ENCODE results near the gene AP3D1. TPM values are rescaled to one million over a fixed set of nuclear protein-coding genes. Genes with fewer than 3 reads are reported as not detected.

The AP3D1 gene
- total and polyA plus RNA-seq, 7 experiments from 2014 or later: 12.3 to 106 (median 78.3) TPM

GRCh38 chr19:2114218-2114617 lies 37.1 kb downstream of the AP3D1 start:
- Mint-ChIP-seq H3K27me3 (no peaks in the 10 kb centered on the region), H3K36me3 (peaks cover 9 to 34% (median 10%) of the 10 kb centered on the region in 5 donors), H3K4me1 (peaks cover 0 to 10% (median 0%) of the 10 kb centered on the region in 7 donors), H3K9me3 (no peaks in the 10 kb centered on the region), H3K27ac (peak overlapping the region in 3 of 9 donors; percentile 35 to 68 (median 36)), H3K4me3 (no peak overlapping the region)
- Histone ChIP-seq H3K27me3 (ENCODE audit: control insufficient read depth in 2 of 2, insufficient read depth in 2 of 2, low read length in 2 of 2) (no peaks in the 10 kb centered on the region), H3K4me3 (ENCODE audit: low read length) (no peak overlapping the region), H3K36me3 (ENCODE audit: control insufficient read depth in 2 of 3, insufficient read depth in 3 of 3, low read length in 3 of 3) (peaks cover 0 to 98% (median 14%) of the 10 kb centered on the region in 3 experiments), H3K4me1 (ENCODE audit: control insufficient read depth in 2 of 2, insufficient read depth in 2 of 2, low read length in 2 of 2) (peaks cover 0 to 12% of the 10 kb centered on the region in 2 donors), H3K27ac (ENCODE audit: low read depth, low read length) (no peak overlapping the region), H3K9me3 (ENCODE audit: control insufficient read depth in 2 of 3, low read length in 3 of 3) (no peaks in the 10 kb centered on the region)
- intact Hi-C loops (cut with micrococcal nuclease): no loop called here
- ATAC-seq: no peak
- DNase-seq: no peak
- ChIA-PET CTCF (no interaction called here), POLR2A (no interaction called here)

DNA sequence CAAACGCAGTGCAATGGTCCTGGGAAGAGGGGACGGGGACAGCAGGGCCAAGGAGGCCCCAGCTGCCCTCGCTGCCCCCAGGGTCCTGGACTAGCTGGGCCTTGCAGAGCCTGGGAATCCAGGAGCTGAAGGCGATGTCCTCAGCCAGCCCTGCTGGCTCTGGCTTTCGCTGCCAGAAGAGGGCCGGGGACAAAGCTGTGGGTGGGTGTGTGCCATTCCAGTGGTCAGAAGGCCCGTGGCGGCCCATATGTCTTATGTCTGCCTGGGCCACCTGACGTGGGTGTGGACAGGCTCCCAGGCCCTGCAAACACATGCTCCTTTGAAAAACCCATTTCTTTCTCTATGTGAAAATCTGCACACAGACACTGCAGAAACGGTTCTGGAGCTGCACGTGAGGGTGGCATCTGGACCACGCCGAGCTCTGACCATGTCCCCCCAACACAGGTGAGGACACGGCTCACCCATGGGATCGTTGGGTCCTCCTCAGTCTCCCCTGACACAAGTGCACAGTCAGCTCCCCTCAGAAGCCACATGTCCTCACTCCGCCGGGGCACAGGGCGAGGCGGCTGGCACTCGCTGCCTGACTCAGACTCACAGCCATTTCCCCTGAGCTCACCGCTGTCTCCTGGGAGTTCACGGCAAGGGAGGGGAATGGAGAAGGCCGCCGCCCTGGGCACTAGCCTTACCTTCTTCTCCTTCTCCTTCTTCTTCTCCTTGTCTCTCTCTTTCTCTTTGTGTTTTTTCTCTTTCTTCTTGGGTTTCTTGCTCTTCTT lies 37.7 kb downstream of the AP3D1 start:
- DNase-seq (no peak), ATAC-seq (no peak)
- Mint-ChIP-seq H3K36me3 (peaks cover 6 to 32% (median 11%) of the 10 kb centered on the region in 5 donors), H3K4me3 (no peak overlapping the region), H3K4me1 (peaks cover 0 to 10% (median 0%) of the 10 kb centered on the region in 7 donors), H3K27ac (peak overlapping the region in 4 of 9 donors; percentile 35 to 68 (median 44)), H3K27me3 (no peaks in the 10 kb centered on the region), H3K9me3 (no peaks in the 10 kb centered on the region)
- ChIA-PET POLR2A (no interaction called here), CTCF (no interaction called here)
- Histone ChIP-seq H3K27ac (ENCODE audit: low read depth, low read length) (no peak overlapping the region), H3K4me3 (ENCODE audit: low read length) (no peak overlapping the region), H3K4me1 (ENCODE audit: control insufficient read depth in 2 of 2, insufficient read depth in 2 of 2, low read length in 2 of 2) (peaks cover 0 to 12% of the 10 kb centered on the region in 2 donors), H3K9me3 (ENCODE audit: control insufficient read depth in 2 of 3, low read length in 3 of 3) (no peaks in the 10 kb centered on the region), H3K27me3 (ENCODE audit: control insufficient read depth in 2 of 2, insufficient read depth in 2 of 2, low read length in 2 of 2) (no peaks in the 10 kb centered on the region), H3K36me3 (ENCODE audit: control insufficient read depth in 2 of 3, insufficient read depth in 3 of 3, low read length in 3 of 3) (peaks cover 0 to 98% (median 14%) of the 10 kb centered on the region in 3 experiments)
- intact Hi-C loops (cut with micrococcal nuclease): no loop called here

DNA sequence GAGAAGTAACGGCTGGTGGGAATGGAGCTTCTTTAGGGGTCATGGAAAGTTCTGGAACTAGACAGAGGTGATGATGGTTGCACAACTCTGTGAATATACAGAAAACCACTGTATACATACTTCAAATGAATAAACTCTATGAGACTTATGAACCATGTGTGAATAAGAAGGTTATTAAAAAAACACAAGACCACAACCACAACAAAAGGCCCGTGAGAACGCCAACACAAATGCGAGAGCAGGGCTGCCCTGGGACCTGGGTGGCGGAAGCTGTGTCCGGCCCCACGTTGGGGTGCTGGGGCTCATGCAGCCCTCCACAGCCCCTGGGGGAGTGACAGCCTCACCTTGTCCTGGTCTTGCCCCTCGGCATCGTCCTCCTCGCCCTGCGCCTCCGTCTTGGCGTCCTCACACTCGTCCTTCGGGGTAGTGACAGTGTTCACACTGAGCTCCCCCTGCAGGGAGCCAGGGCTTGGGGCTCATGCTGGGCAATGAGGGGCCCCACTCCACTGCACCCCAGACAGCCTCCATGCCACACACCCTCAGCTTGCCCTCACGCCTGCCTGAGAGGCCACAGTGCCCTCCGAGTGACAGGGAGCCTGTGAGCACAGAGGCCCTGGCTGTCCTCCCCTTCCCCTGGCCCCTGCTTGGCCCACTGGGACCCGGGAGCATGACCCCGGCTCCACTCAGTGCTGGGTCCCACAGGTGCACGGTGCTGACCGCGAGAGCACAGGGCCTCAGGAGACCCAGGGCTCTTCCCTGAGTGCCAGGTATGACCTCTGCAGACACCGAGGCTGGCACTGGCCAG lies 38.6 kb downstream of the AP3D1 start:
- ATAC-seq: peak; percentile 30
- POLR2A ChIA-PET: no interaction called here
- intact Hi-C loops (cut with micrococcal nuclease): no loop called here

GRCh38 chr19:2111886-2112285 lies 39.5 kb downstream of the AP3D1 start:
- Histone ChIP-seq H3K27ac (ENCODE audit: low read depth, low read length) (no peak overlapping the region), H3K9me3 (ENCODE audit: control insufficient read depth in 2 of 3, low read length in 3 of 3) (no peaks in the 10 kb centered on the region), H3K36me3 (ENCODE audit: control insufficient read depth in 2 of 3, insufficient read depth in 3 of 3, low read length in 3 of 3) (peaks cover 0 to 95% (median 9%) of the 10 kb centered on the region in 3 experiments), H3K4me1 (ENCODE audit: control insufficient read depth in 2 of 2, insufficient read depth in 2 of 2, low read length in 2 of 2) (peaks cover 0 to 12% of the 10 kb centered on the region in 2 donors), H3K27me3 (ENCODE audit: control insufficient read depth in 2 of 2, insufficient read depth in 2 of 2, low read length in 2 of 2) (no peaks in the 10 kb centered on the region), H3K4me3 (ENCODE audit: low read length) (no peak overlapping the region)
- intact Hi-C loops (cut with micrococcal nuclease): no loop called here
- CTCF ChIA-PET: no interaction called here
- Mint-ChIP-seq H3K9me3 (no peaks in the 10 kb centered on the region), H3K27me3 (no peaks in the 10 kb centered on the region), H3K27ac (no peak overlapping the region), H3K36me3 (peaks cover 6 to 37% (median 18%) of the 10 kb centered on the region in 5 donors), H3K4me1 (peaks cover 0 to 10% (median 0%) of the 10 kb centered on the region in 7 donors), H3K4me3 (no peak overlapping the region)
- ATAC-seq (no peak), DNase-seq (no peak)
- POLR2A ChIA-PET: no interaction called here

More for the DNA sequence above, 38.6 kb downstream of the AP3D1 start:
- no peak for DNase-seq
- peak overlapping the region in 1 of 9 donors; percentile 18 for H3K27ac Mint-ChIP-seq
- Histone ChIP-seq H3K4me1 (ENCODE audit: control insufficient read depth in 2 of 2, insufficient read depth in 2 of 2, low read length in 2 of 2) (peaks cover 0 to 12% of the 10 kb centered on the region in 2 donors), H3K27me3 (ENCODE audit: control insufficient read depth in 2 of 2, insufficient read depth in 2 of 2, low read length in 2 of 2) (no peaks in the 10 kb centered on the region), H3K36me3 (ENCODE audit: control insufficient read depth in 2 of 3, insufficient read depth in 3 of 3, low read length in 3 of 3) (peaks cover 0 to 98% (median 9%) of the 10 kb centered on the region in 3 experiments), H3K27ac (ENCODE audit: low read depth, low read length) (no peak overlapping the region), H3K4me3 (ENCODE audit: low read length) (no peak overlapping the region), H3K9me3 (ENCODE audit: control insufficient read depth in 2 of 3, low read length in 3 of 3) (no peaks in the 10 kb centered on the region)
- no peak overlapping the region for H3K4me3 Mint-ChIP-seq
- H3K36me3 Mint-ChIP-seq: peaks cover 5 to 32% (median 14%) of the 10 kb centered on the region in 5 donors
- peaks cover 0 to 10% (median 0%) of the 10 kb centered on the region in 7 donors for H3K4me1 Mint-ChIP-seq
- no peaks in the 10 kb centered on the region for H3K9me3 Mint-ChIP-seq
- H3K27me3 Mint-ChIP-seq: no peaks in the 10 kb centered on the region
- CTCF ChIA-PET: no interaction called here

- ATAC-seq (no peak), DNase-seq (no peak)
- intact Hi-C loops (cut with micrococcal nuclease): no loop called here
- Mint-ChIP-seq H3K9me3 (no peaks in the 10 kb centered on the region), H3K27me3 (no peaks in the 10 kb centered on the region), H3K4me3 (no peak overlapping the region), H3K4me1 (peaks cover 0 to 10% (median 0%) of the 10 kb centered on the region in 7 donors), H3K36me3 (peaks cover 9 to 42% (median 23%) of the 10 kb centered on the region in 5 donors), H3K27ac (no peak overlapping the region)
- H3K4me1 ChIP-seq (ENCODE audit: control insufficient read depth in 2 of 2, insufficient read depth in 2 of 2, low read length in 2 of 2): peaks cover 0 to 12% of the 10 kb centered on the region in 2 donors
- H3K36me3 ChIP-seq (ENCODE audit: control insufficient read depth in 2 of 3, insufficient read depth in 3 of 3, low read length in 3 of 3): peaks cover 0 to 95% (median 9%) of the 10 kb centered on the region in 3 experiments
- no peak overlapping the region for H3K27ac ChIP-seq (ENCODE audit: low read depth, low read length)
- CTCF ChIA-PET: no interaction called here
- H3K4me3 ChIP-seq (ENCODE audit: low read length): no peak overlapping the region
- POLR2A ChIA-PET: no interaction called here
- H3K27me3 ChIP-seq (ENCODE audit: control insufficient read depth in 2 of 2, insufficient read depth in 2 of 2, low read length in 2 of 2): no peaks in the 10 kb centered on the region
- no peaks in the 10 kb centered on the region for H3K9me3 ChIP-seq (ENCODE audit: control insufficient read depth in 2 of 3, low read length in 3 of 3)
These were observed 39.9 kb downstream of the AP3D1 start for GRCh38 chr19:2111425-2111824.

- no peak overlapping the region for H3K4me3 Mint-ChIP-seq
- Histone ChIP-seq H3K9me3 (ENCODE audit: control insufficient read depth in 2 of 3, low read length in 3 of 3) (peaks cover 0 to 5% (median 0%) of the 10 kb centered on the region in 3 experiments), H3K27me3 (ENCODE audit: control insufficient read depth in 2 of 2, insufficient read depth in 2 of 2, low read length in 2 of 2) (no peaks in the 10 kb centered on the region), H3K36me3 (ENCODE audit: control insufficient read depth in 2 of 3, insufficient read depth in 3 of 3, low read length in 3 of 3) (peaks cover 0 to 95% (median 9%) of the 10 kb centered on the region in 3 experiments), H3K4me1 (ENCODE audit: control insufficient read depth in 2 of 2, insufficient read depth in 2 of 2, low read length in 2 of 2) (peaks cover 0 to 12% of the 10 kb centered on the region in 2 donors), H3K27ac (ENCODE audit: low read depth, low read length) (no peak overlapping the region), H3K4me3 (ENCODE audit: low read length) (no peak overlapping the region)
- no peaks in the 10 kb centered on the region for H3K9me3 Mint-ChIP-seq
- CTCF ChIA-PET: interaction anchor here (0.9 kb wide), 1 partner anchor 91 kb away, joined by 4 read pairs; no protein-coding TSS in a partner anchor
- H3K27ac Mint-ChIP-seq: no peak overlapping the region
- intact Hi-C loops (cut with micrococcal nuclease): no loop called here
- no peaks in the 10 kb centered on the region for H3K27me3 Mint-ChIP-seq
- peaks cover 10 to 48% (median 28%) of the 10 kb centered on the region in 5 donors for H3K36me3 Mint-ChIP-seq
- DNase-seq: no peak
- ATAC-seq: peak; percentile 13
- POLR2A ChIA-PET: no interaction called here
- H3K4me1 Mint-ChIP-seq: peaks cover 0 to 10% (median 0%) of the 10 kb centered on the region in 7 donors
These were observed 40.5 kb downstream of the AP3D1 start for GRCh38 chr19:2110822-2111221.
